Measurements from ENCODE around the gene MGARP. TPM values are rescaled to one million over a fixed set of nuclear protein-coding genes. Genes with fewer than 3 reads are reported as not detected.
"Not testable (repeated sequence)": the region's sequence is repeated elsewhere in the genome, so short reads cannot be mapped to it uniquely, and the experiment has no call there.

Gene MGARP
- total RNA-seq, 2 experiments from 2014 or later = 2.6 TPM; not detected in 1

DNA sequence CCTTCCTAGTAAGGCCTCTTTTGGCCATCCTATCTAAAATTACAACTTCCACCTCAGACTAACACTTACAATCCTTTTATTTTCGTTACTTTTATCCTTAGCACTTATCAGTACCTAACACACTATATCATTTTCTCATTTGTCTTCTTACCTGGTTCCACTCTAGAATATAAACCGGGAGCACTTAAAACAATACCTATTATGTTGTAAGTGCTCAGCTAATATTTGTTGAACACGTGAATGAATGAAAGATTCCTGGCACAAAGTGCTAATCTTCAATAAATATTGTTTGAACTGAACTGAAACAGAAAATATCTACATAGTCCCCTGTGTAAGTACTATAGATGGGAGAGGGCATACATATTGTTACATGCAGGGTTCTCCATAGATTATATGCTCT is 14.4 kb downstream of the MGARP start:
- no peaks in the 10 kb centered on the region for H3K9me2 ChIP-seq (ENCODE audit: insufficient read depth, low read length)
- peak overlapping the region; percentile 68 for H3K4me3 ChIP-seq (ENCODE audit: low read depth, low read length, poor library complexity, severe bottlenecking)
- CTCF ChIA-PET (ENCODE audit: unreplicated experiment) = interaction anchor here (1.4 kb wide), 1 partner anchor 9 kb away, joined by 3 read pairs; no protein-coding TSS in a partner anchor
- peaks cover 7% of the 10 kb centered on the region; the same call in 1 of the 2 replicates for H3K79me2 ChIP-seq (ENCODE audit: insufficient read depth, low read depth, low read length)
- no peaks in the 10 kb centered on the region for H3K9me3 ChIP-seq (ENCODE audit: low read length)
- H3K4me1 ChIP-seq (ENCODE audit: insufficient read depth, low read length, poor library complexity, severe bottlenecking) = peaks cover 39% of the 10 kb centered on the region
- no peaks in the 10 kb centered on the region for H4K20me1 ChIP-seq (ENCODE audit: insufficient read depth, low read length)
- intact Hi-C loops (cut with micrococcal nuclease; ENCODE audit: unreplicated experiment) = loop anchor here (2.0 kb wide), 1 partner anchor 33 kb away; no protein-coding TSS in a partner anchor
- no peak for TF ChIP-seq EZH2phosphoT487 (IDR thresholded peaks at IDR 0.05; ENCODE audit: borderline replicate concordance, low read depth, low read length)
- TF ChIP-seq, protein P1, sequence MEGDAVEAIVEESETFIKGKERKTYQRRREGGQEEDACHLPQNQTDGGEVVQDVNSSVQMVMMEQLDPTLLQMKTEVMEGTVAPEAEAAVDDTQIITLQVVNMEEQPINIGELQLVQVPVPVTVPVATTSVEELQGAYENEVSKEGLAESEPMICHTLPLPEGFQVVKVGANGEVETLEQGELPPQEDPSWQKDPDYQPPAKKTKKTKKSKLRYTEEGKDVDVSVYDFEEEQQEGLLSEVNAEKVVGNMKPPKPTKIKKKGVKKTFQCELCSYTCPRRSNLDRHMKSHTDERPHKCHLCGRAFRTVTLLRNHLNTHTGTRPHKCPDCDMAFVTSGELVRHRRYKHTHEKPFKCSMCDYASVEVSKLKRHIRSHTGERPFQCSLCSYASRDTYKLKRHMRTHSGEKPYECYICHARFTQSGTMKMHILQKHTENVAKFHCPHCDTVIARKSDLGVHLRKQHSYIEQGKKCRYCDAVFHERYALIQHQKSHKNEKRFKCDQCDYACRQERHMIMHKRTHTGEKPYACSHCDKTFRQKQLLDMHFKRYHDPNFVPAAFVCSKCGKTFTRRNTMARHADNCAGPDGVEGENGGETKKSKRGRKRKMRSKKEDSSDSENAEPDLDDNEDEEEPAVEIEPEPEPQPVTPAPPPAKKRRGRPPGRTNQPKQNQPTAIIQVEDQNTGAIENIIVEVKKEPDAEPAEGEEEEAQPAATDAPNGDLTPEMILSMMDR (conservative IDR thresholded peaks at IDR 0.05; ENCODE audit: low read length) = no peak
- DNase-seq (ENCODE audit: low spot score) = no peak
- POLR2A ChIA-PET = interaction anchor here (0.9 to 4.1 kb wide), 18 partner anchors 9 to 186 kb away, joined by 3 to 24 read pairs (median 6); partner anchors contain the start of genes ELF2 and NAA15
- peak overlapping the region; percentile 93; the same call in 1 of the 2 replicates for H2AFZ ChIP-seq (ENCODE audit: low read length)
- H3K27ac ChIP-seq (ENCODE audit: low read depth, low read length, poor library complexity, severe bottlenecking) = peak overlapping the region; percentile 78
- no peaks in the 10 kb centered on the region for H3K36me3 ChIP-seq (ENCODE audit: insufficient read depth, low read length)
- BruUV-seq (replicated peaks) = no TSS peak
- peak overlapping the region; percentile 87 for H3K4me2 ChIP-seq (ENCODE audit: low read length)

- TF ChIP-seq, protein P1 (conservative IDR thresholded peaks at IDR 0.05; ENCODE audit: low read length) = no peak
- TF ChIP-seq EZH2phosphoT487 (IDR thresholded peaks at IDR 0.05; ENCODE audit: borderline replicate concordance, low read depth, low read length) = no peak
- Histone ChIP-seq H3K27ac (ENCODE audit: low read depth, low read length, poor library complexity, severe bottlenecking) (no peak overlapping the region), H3K79me2 (ENCODE audit: insufficient read depth, low read depth, low read length) (no peaks in the 10 kb centered on the region), H3K4me2 (ENCODE audit: low read length) (0 out of 2 replicates have a peak overlapping the region, but pooled peaks have one; percentile 9), H3K36me3 (ENCODE audit: insufficient read depth, low read length) (no peaks in the 10 kb centered on the region), H2AFZ (ENCODE audit: low read length) (peak overlapping the region; percentile 59), H3K4me1 (ENCODE audit: insufficient read depth, low read length, poor library complexity, severe bottlenecking) (peaks cover 42% of the 10 kb centered on the region), H4K20me1 (ENCODE audit: insufficient read depth, low read length) (no peaks in the 10 kb centered on the region), H3K9me2 (ENCODE audit: insufficient read depth, low read length) (no peaks in the 10 kb centered on the region), H3K9me3 (ENCODE audit: low read length) (no peaks in the 10 kb centered on the region), H3K4me3 (ENCODE audit: low read depth, low read length, poor library complexity, severe bottlenecking) (no peak overlapping the region)
- no peak for DNase-seq (ENCODE audit: low spot score)
- BruUV-seq (replicated peaks) = no TSS peak
- ChIA-PET POLR2A (interaction anchor here (0.6 to 1.6 kb wide), 6 partner anchors 10 to 40 kb away, joined by 3 to 14 read pairs (median 4); no protein-coding TSS in a partner anchor), CTCF (ENCODE audit: unreplicated experiment) (interaction anchor here (1.2 kb wide), 1 partner anchor 10 kb away, joined by 3 read pairs; no protein-coding TSS in a partner anchor)
- intact Hi-C loops (cut with micrococcal nuclease; ENCODE audit: unreplicated experiment) = no loop called here
Observed at GRCh38 chr4:139256349-139256748, 23.7 kb downstream of the MGARP start.

- not testable (repeated sequence) for DNase-seq (ENCODE audit: low spot score)
Observed at GRCh38 chr4:139255581-139255980, 24.4 kb downstream of the MGARP start.

More at GRCh38 chr4:139255581-139255980, 24.4 kb downstream of the MGARP start:
- H3K4me2 ChIP-seq (ENCODE audit: low read length); H4K20me1 ChIP-seq (ENCODE audit: insufficient read depth, low read length); H3K36me3 ChIP-seq (ENCODE audit: insufficient read depth, low read length); CTCF ChIA-PET (ENCODE audit: unreplicated experiment); H3K9me3 ChIP-seq (ENCODE audit: low read length); H3K9me2 ChIP-seq (ENCODE audit: insufficient read depth, low read length); H3K79me2 ChIP-seq (ENCODE audit: insufficient read depth, low read depth, low read length); intact Hi-C loops (cut with micrococcal nuclease; ENCODE audit: unreplicated experiment); H3K27ac ChIP-seq (ENCODE audit: low read depth, low read length, poor library complexity, severe bottlenecking); BruUV-seq (replicated peaks); H3K4me3 ChIP-seq (ENCODE audit: low read depth, low read length, poor library complexity, severe bottlenecking): not testable (repeated sequence)
- peak overlapping the region; percentile 59; the same call in 1 of the 2 replicates for H2AFZ ChIP-seq (ENCODE audit: low read length)
- peaks cover 42% of the 10 kb centered on the region for H3K4me1 ChIP-seq (ENCODE audit: insufficient read depth, low read length, poor library complexity, severe bottlenecking)
- POLR2A ChIA-PET = interaction anchor here (1.1 to 3.9 kb wide), 6 partner anchors 10 to 22 kb away, joined by 3 to 24 read pairs (median 16); no protein-coding TSS in a partner anchor
